RWPE1 (cell line): ENCODE data around the gene GORASP1.

Source experiments
- CTCF ChIA-PET: fragments of 350-600 bp; sonication (Branson Sonifier 250); formaldehyde crosslinking; extraction: SDS; loops from one replicate; lab custom pipeline; 2021; lab: Yijun Ruan, JAX
- POLR2A ChIA-PET: fragments of 400-600 bp; formaldehyde crosslinking; extraction: SDS; loops from one replicate; lab custom pipeline; 2020; ENCODE audit warnings: antibody characterized with exemption; ENCODE audit not compliant: low non-redundant PET; lab: Yijun Ruan, JAX
- DNase-seq: peaks from one replicate; pipeline ENCODE4 v3.0.0; 2012; ENCODE audit warnings: low spot score
- H3K27ac ChIP-seq: fragments of 450-650 bp; 2 replicates; pipeline ENCODE4 v1.5.1; 2017
- CTCF ChIP-seq: fragments of 450-650 bp; conservative IDR thresholded peaks from 2 replicates; pipeline ENCODE4 v1.5.1; 2017; ENCODE audit warnings: low read depth, mild to moderate bottlenecking

The GORASP1 gene

GRCh38 chr3:39137991-39138803 is 30.8 kb upstream of the GORASP1 start:
- CTCF ChIA-PET: interaction anchor here (0.6 kb wide), 1 partner anchor 50 kb away, joined by 4 read pairs; no protein-coding TSS in a partner anchor
- peak overlapping the region; percentile 62 for H3K27ac ChIP-seq
- no peak for DNase-seq
- POLR2A ChIA-PET: no interaction called here
- TF ChIP-seq CTCF: no peak

GRCh38 chr3:39137435-39137936 is 30.1 kb upstream of the GORASP1 start:
- no peak for TF ChIP-seq CTCF
- CTCF ChIA-PET: no interaction called here
- H3K27ac ChIP-seq: no peak overlapping the region
- DNase-seq: no peak
- POLR2A ChIA-PET: no interaction called here

- POLR2A ChIA-PET: no interaction called here
- no peak for DNase-seq
- no peak overlapping the region for H3K27ac ChIP-seq
- CTCF ChIA-PET: no interaction called here
- no peak for TF ChIP-seq CTCF
Measured at GRCh38 chr3:39136533-39137434, 29.4 kb upstream of the GORASP1 start.

GRCh38 chr3:39135170-39135805 is 27.9 kb upstream of the GORASP1 start:
- ChIA-PET POLR2A (no interaction called here), CTCF (no interaction called here)
- no peak for TF ChIP-seq CTCF
- no peak overlapping the region for H3K27ac ChIP-seq
- no peak for DNase-seq

- H3K27ac ChIP-seq: no peak overlapping the region
- CTCF ChIA-PET: no interaction called here
- no peak for TF ChIP-seq CTCF
- POLR2A ChIA-PET: no interaction called here
- no peak for DNase-seq
Measured at GRCh38 chr3:39134305-39134704, 26.9 kb upstream of the GORASP1 start.

GRCh38 chr3:39133822-39134221 is 26.4 kb upstream of the GORASP1 start:
- ChIA-PET POLR2A (no interaction called here), CTCF (no interaction called here)
- no peak overlapping the region for H3K27ac ChIP-seq
- no peak for TF ChIP-seq CTCF
- no peak for DNase-seq
